ENCODE results near the gene PTPRA. TPM values are rescaled to one million over a fixed set of nuclear protein-coding genes. Genes with fewer than 3 reads are reported as not detected.

The PTPRA gene
- total RNA-seq, 4 donors from 2014 or later = 50.7 to 96.7 (median 64.1) TPM

DNA sequence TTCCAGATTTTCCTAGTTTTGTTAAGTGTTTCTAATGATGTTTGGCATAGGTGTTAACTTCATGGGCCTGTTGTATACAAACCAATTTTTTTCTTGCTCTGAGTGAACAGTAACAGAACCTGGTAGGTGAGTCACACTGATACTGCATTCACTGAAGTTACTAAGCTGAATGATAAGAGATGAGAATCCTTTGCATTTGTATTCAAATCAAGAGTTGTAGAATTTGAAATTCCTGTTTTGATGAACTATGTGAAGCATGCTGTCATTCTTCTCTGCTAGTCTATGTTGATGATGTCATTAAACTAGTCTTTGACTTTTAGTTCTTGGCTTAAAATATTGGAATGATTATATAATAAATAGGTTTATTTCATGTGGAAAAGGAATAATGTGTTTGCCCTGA, 37.9 kb downstream of the PTPRA start:
- intact Hi-C loops (cut with DNase I; ENCODE audit: low total_unique reads) = no loop called here
- no peak overlapping the region for H3K4me3 ChIP-seq (ENCODE audit: low read depth, poor library complexity, severe bottlenecking)
- DNase-seq (ENCODE audit: low spot score in 2 of 2) = no peak
- TF ChIP-seq POLR2A (IDR thresholded peaks at IDR 0.05) = no peak
- TF ChIP-seq, protein P1, sequence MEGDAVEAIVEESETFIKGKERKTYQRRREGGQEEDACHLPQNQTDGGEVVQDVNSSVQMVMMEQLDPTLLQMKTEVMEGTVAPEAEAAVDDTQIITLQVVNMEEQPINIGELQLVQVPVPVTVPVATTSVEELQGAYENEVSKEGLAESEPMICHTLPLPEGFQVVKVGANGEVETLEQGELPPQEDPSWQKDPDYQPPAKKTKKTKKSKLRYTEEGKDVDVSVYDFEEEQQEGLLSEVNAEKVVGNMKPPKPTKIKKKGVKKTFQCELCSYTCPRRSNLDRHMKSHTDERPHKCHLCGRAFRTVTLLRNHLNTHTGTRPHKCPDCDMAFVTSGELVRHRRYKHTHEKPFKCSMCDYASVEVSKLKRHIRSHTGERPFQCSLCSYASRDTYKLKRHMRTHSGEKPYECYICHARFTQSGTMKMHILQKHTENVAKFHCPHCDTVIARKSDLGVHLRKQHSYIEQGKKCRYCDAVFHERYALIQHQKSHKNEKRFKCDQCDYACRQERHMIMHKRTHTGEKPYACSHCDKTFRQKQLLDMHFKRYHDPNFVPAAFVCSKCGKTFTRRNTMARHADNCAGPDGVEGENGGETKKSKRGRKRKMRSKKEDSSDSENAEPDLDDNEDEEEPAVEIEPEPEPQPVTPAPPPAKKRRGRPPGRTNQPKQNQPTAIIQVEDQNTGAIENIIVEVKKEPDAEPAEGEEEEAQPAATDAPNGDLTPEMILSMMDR (IDR thresholded peaks at IDR 0.05) = no peak

- H3K4me3 ChIP-seq (ENCODE audit: low read depth, poor library complexity, severe bottlenecking) = no peak overlapping the region
- TF ChIP-seq, protein P1 (IDR thresholded peaks at IDR 0.05) = no peak
- no peak for TF ChIP-seq POLR2A (IDR thresholded peaks at IDR 0.05)
- intact Hi-C loops (cut with DNase I; ENCODE audit: low total_unique reads) = no loop called here
- no peak for DNase-seq (ENCODE audit: low spot score in 2 of 2)
These were observed 40.9 kb downstream of the PTPRA start for GRCh38 chr20:2914160-2914559.

GRCh38 chr20:2917266-2917665, 44.0 kb downstream of the PTPRA start:
- no peak for DNase-seq (ENCODE audit: low spot score in 2 of 2)
- no peak overlapping the region for H3K4me3 ChIP-seq (ENCODE audit: low read depth, poor library complexity, severe bottlenecking)
- no peak for TF ChIP-seq POLR2A (IDR thresholded peaks at IDR 0.05)
- TF ChIP-seq, protein P1 (IDR thresholded peaks at IDR 0.05) = no peak
- intact Hi-C loops (cut with DNase I; ENCODE audit: low total_unique reads) = no loop called here

GRCh38 chr20:2918096-2919049, 45.1 kb downstream of the PTPRA start:
- intact Hi-C loops (cut with DNase I; ENCODE audit: low total_unique reads) = no loop called here
- 78 to 84% methylated on average over 7 of the region's 7 CpGs for WGBS, 2 donors
- no peak for DNase-seq (ENCODE audit: low spot score in 2 of 2)
- TF ChIP-seq POLR2A (IDR thresholded peaks at IDR 0.05) = no peak
- TF ChIP-seq, protein P1 (IDR thresholded peaks at IDR 0.05) = no peak
- H3K4me3 ChIP-seq (ENCODE audit: low read depth, poor library complexity, severe bottlenecking) = no peak overlapping the region

- no peak for TF ChIP-seq POLR2A (IDR thresholded peaks at IDR 0.05)
- TF ChIP-seq, protein P1 (IDR thresholded peaks at IDR 0.05) = no peak
- no peak overlapping the region for H3K4me3 ChIP-seq (ENCODE audit: low read depth, poor library complexity, severe bottlenecking)
- DNase-seq (ENCODE audit: low spot score in 2 of 2) = no peak
- WGBS, 2 donors = 61 to 73% methylated on average over 2 of the region's 2 CpGs
- intact Hi-C loops (cut with DNase I; ENCODE audit: low total_unique reads) = no loop called here
These were observed 46.4 kb downstream of the PTPRA start for GRCh38 chr20:2919518-2920245.
